GM13976 (cell line): ENCODE data around the gene ZNF385D.

Experiments
- DNase-seq: peaks from one replicate; pipeline ENCODE4 v3.0.0; 2012; ENCODE audit warnings: low spot score
- in situ Hi-C: fragments of 300-500 bp; cut with MboI; formaldehyde crosslinking; loops from one replicate; pipeline ENCODE4 v1.12.0; 2022; ENCODE audit warnings: low sequenced_read_pairs, mixed read lengths, inconsistent platforms; ENCODE audit not compliant: unreplicated experiment
- TF ChIP-seq, protein P1 (sequence below): IDR thresholded peaks from 2 replicates; pipeline ENCODE4 v1.5.1; 2012; ENCODE audit warnings: borderline replicate concordance, mild to moderate bottlenecking; ENCODE audit not compliant: insufficient read depth; ENCODE audit errors: extremely low read depth, missing control alignments, control extremely low read depth

Gene ZNF385D

DNA sequence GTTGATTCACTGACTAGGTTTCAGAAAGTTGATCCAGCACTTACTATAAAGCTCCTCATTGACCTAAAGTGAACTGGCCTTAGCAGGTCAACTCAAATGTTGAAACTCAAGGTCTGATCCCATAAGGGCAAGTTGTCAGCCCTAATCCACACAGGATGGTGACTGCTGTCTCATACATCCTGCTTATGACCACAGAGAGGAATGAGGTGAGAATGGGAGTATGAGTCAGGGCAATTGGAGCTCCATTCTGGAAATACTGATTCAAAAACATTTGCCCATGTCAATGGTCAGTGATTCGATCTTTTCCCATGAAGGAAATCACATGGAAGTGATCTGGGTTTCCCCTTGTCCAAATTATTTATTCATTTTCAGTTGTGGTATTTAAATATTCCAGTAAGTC is 78.7 kb downstream of the ZNF385D start:
- in situ Hi-C loops, result no loop called here
- TF ChIP-seq, protein P1, sequence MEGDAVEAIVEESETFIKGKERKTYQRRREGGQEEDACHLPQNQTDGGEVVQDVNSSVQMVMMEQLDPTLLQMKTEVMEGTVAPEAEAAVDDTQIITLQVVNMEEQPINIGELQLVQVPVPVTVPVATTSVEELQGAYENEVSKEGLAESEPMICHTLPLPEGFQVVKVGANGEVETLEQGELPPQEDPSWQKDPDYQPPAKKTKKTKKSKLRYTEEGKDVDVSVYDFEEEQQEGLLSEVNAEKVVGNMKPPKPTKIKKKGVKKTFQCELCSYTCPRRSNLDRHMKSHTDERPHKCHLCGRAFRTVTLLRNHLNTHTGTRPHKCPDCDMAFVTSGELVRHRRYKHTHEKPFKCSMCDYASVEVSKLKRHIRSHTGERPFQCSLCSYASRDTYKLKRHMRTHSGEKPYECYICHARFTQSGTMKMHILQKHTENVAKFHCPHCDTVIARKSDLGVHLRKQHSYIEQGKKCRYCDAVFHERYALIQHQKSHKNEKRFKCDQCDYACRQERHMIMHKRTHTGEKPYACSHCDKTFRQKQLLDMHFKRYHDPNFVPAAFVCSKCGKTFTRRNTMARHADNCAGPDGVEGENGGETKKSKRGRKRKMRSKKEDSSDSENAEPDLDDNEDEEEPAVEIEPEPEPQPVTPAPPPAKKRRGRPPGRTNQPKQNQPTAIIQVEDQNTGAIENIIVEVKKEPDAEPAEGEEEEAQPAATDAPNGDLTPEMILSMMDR, result no peak
- DNase-seq, result no peak

DNA sequence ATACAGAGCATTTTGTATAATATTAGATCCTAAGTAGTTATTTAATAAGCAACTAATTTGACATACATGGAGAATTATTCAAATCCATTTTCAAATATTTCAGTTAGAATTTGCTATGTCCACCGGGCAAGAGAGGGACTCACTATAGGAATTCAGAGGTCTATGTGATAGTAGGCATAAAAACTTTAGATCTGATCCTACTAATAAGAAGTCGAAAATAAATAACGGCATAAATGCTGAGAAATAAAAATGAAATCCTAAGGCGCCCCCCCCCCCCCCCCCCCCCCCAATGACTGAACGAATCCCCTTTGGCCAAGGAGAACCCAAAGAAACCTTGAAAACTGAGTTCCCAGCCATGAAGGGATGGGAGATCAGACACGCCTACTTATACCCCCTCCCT is 80.6 kb downstream of the ZNF385D start:
- DNase-seq, result no peak
- TF ChIP-seq, protein P1, result no peak
- in situ Hi-C loops, result no loop called here

DNA sequence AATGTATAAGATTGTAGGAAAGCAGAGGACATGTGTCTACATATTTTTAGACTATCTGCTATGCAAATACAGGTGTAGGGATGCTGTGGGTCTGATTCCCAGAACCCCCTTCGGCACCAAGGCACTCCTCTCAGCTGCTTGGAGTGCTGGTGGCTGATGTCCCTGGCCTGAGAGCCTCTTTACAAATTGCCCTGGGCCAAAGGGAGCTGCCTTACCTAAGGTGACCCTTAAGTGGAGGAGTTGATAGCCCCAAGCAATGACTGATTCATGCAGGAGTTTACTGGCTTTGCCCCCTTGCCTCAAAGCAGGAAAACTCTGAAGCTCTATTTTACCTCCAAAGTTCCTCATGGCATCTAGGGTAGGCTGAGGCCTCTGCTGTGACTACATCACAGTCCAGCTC is 83.0 kb downstream of the ZNF385D start:
- DNase-seq, result no peak
- in situ Hi-C loops, result no loop called here
- TF ChIP-seq, protein P1, result no peak

DNA sequence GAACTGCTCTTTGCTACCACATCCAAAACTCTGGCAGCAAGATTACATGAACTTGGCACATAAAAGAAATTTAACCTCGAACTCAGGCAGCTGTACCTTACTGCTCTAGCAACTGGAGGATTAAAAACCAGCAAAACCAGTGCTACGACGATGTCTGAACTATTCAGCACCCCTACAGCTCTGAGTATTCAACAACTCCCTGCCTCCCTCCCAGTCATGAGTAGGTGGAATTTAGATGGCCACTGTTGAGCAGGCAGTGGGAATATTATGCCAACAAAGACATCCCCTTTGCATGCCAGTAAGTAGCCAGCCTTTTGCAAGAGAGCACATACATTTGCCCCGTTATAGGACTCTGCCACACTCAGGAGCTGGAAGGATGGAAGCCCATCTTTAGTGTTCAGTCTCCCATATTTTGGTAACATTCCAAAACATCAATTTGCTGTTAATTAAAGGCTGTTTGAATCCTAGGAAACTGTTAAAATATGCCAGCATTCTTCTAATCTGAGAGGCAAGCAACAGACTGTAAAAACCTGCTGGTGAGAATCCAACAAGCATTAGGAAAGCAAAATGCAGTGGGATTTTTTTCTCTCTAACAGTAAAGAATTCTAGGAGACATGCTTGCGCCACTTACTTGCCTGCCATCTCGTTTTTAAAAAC is 85.4 kb downstream of the ZNF385D start:
- in situ Hi-C loops, result no loop called here
- TF ChIP-seq, protein P1, result no peak
- no peak for DNase-seq

DNA sequence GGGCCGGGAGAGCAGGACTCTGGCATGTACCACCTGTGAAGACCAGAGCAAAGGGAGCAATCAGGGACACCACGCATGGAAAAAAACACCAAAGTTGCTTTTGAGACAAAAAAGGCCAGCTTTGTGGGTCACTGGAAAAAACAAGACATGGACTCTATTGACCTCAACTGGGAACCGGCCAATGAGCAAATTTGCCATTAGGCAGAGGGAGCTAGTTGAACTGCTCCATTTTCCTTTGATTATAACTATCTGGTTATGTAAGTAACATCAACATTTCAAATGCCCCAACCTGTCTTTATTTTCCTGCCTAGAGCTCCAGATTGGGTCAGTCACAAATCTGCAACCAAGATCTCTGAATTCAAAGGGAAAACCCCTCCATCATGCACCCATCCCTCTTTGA is 86.0 kb downstream of the ZNF385D start:
- no peak for DNase-seq
- TF ChIP-seq, protein P1, result no peak
- in situ Hi-C loops, result no loop called here

DNA sequence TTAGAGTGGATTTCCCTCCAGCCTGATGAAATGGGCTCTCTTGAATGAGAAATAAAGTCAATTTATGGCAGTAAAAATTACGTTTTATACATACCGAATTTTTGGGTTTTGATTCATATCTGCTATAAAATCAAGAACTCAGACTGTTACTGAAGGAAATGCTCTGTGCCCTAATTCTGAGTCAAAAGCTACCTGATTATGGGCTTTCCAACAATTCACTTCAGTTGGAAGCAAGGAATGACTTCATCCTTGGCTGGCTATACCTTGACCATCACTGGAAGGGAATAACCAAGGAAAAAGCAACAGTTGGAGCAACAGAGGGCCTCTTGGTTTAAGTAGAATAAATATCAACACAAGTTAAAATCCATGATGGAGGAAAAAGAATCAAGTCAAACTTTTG is 88.6 kb downstream of the ZNF385D start:
- TF ChIP-seq, protein P1, result no peak
- in situ Hi-C loops, result no loop called here
- DNase-seq, result no peak
